Measurements from ENCODE around the gene PRKG1. TPM values are rescaled to one million over a fixed set of nuclear protein-coding genes. Genes with fewer than 3 reads are reported as not detected.

Gene PRKG1
- total RNA-seq, 1 experiment from 2014 or later, result 16.5 TPM

DNA sequence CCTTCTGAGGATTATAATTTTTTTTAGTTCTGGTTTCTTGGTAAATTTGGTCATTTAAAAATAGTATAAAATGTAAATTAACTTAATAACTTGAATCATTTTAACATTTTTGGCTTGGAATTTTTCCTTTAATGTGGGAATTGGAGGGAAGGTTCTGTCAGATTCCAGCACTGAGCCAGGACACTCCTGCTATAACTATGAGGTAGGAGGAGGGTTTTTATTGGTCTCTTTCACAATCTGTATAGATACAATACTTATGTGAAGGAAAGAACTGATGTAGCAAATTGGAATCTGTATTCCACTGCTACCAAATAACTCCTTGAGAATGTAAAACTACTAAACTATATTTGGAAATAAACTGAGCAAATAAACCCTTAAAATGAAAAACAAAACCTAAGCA lies 3.2 kb downstream of the PRKG1 start:
- ChIA-PET CTCF (no interaction called here), POLR2A (no interaction called here)
- H3K36me3 Mint-ChIP-seq, result no peaks in the 10 kb centered on the region
- peaks cover 71% of the 10 kb centered on the region for H3K4me1 Mint-ChIP-seq
- TF ChIP-seq ATF1 (CRISPR knock-in tag; IDR thresholded peaks at IDR 0.05), result no peak
- no peak for TF ChIP-seq NR1H2 (CRISPR knock-in tag; IDR thresholded peaks at IDR 0.05)
- no peak for TF ChIP-seq ZNF423 (CRISPR knock-in tag; IDR thresholded peaks at IDR 0.05)
- TF ChIP-seq USF1 (CRISPR knock-in tag; IDR thresholded peaks at IDR 0.05), result no peak
- no peak for TF ChIP-seq SMAD3 (CRISPR knock-in tag; IDR thresholded peaks at IDR 0.05; ENCODE audit: borderline replicate concordance)
- TF ChIP-seq ZNF121 (CRISPR knock-in tag; IDR thresholded peaks at IDR 0.05), result no peak
- TF ChIP-seq ZNF416 (CRISPR knock-in tag; IDR thresholded peaks at IDR 0.05), result no peak
- TF ChIP-seq RORB (CRISPR knock-in tag; IDR thresholded peaks at IDR 0.05), result no peak
- TF ChIP-seq OVOL2 (CRISPR knock-in tag; IDR thresholded peaks at IDR 0.05; ENCODE audit: borderline replicate concordance), result no peak
- ATAC-seq, result no peak
- H3K27me3 Mint-ChIP-seq (ENCODE audit: low read depth), result peaks cover 17% of the 10 kb centered on the region
- H3K27ac Mint-ChIP-seq, result peak overlapping the region; percentile 73; the same call in 1 of the 2 replicates
- no peak for DNase-seq (ENCODE audit: low spot score)
- H3K9me3 Mint-ChIP-seq, result no peaks in the 10 kb centered on the region
- no peak overlapping the region for H3K4me3 Mint-ChIP-seq

DNA sequence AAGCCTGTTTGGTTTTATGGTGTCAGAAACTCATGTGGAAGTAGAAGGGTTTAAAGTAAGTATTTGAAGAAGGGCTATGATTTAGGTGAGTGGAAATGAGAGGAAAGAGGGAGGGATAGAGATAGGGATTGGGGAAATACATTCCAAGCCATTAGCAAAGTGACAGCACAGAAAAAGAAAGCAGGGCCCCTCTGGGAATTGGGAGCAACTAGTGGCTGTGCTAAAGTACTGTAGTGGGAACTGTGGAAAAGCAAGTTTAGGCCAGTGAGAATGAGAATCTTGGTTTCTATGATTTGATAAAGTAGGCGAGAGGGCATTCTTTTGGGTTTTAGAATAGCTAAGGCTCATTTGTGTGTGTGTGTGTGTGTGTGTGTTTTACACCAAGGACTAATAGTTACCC lies 5.0 kb downstream of the PRKG1 start:
- H3K4me3 Mint-ChIP-seq, result peak overlapping the region; percentile 31; the same call in 1 of the 2 replicates
- peaks cover 14% of the 10 kb centered on the region for H3K27me3 Mint-ChIP-seq (ENCODE audit: low read depth)
- H3K9me3 Mint-ChIP-seq, result no peaks in the 10 kb centered on the region
- ChIA-PET POLR2A (no interaction called here), CTCF (no interaction called here)
- no peaks in the 10 kb centered on the region for H3K36me3 Mint-ChIP-seq
- H3K27ac Mint-ChIP-seq, result peak overlapping the region; percentile 74
- ATAC-seq (peak; percentile 8; the same call in 1 of the 2 replicates), DNase-seq (ENCODE audit: low spot score) (no peak)
- TF ChIP-seq ZNF121 (CRISPR knock-in tag; IDR thresholded peaks at IDR 0.05), result no peak
- TF ChIP-seq HMGA2 (CRISPR knock-in tag; IDR thresholded peaks at IDR 0.05), result no peak
- TF ChIP-seq USF2 (CRISPR knock-in tag; IDR thresholded peaks at IDR 0.05), result no peak
- TF ChIP-seq JAZF1 (CRISPR knock-in tag; IDR thresholded peaks at IDR 0.05), result no peak
- no peak for TF ChIP-seq SMAD4 (CRISPR knock-in tag; IDR thresholded peaks at IDR 0.05)
- TF ChIP-seq ATF1 (CRISPR knock-in tag; IDR thresholded peaks at IDR 0.05), result no peak
- TF ChIP-seq ZNF416 (CRISPR knock-in tag; IDR thresholded peaks at IDR 0.05), result 0 out of 2 replicates have a peak, but pooled peaks have one; percentile 26
- TF ChIP-seq, protein P1, sequence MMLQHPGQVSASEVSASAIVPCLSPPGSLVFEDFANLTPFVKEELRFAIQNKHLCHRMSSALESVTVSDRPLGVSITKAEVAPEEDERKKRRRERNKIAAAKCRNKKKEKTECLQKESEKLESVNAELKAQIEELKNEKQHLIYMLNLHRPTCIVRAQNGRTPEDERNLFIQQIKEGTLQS (CRISPR knock-in tag; conservative IDR thresholded peaks at IDR 0.05), result no peak
- H3K4me1 Mint-ChIP-seq, result peaks cover 79% of the 10 kb centered on the region

- H3K27ac Mint-ChIP-seq, result peak overlapping the region; percentile 74
- DNase-seq (ENCODE audit: low spot score) (no peak), ATAC-seq (peak; percentile 31)
- peaks cover 13% of the 10 kb centered on the region for H3K27me3 Mint-ChIP-seq (ENCODE audit: low read depth)
- ChIA-PET CTCF (no interaction called here), POLR2A (no interaction called here)
- H3K36me3 Mint-ChIP-seq, result no peaks in the 10 kb centered on the region
- no peaks in the 10 kb centered on the region for H3K9me3 Mint-ChIP-seq
- peak overlapping the region; percentile 31; the same call in 1 of the 2 replicates for H3K4me3 Mint-ChIP-seq
- H3K4me1 Mint-ChIP-seq, result peaks cover 79% of the 10 kb centered on the region
- no peak for TF ChIP-seq ESRRA (CRISPR knock-in tag; IDR thresholded peaks at IDR 0.05; ENCODE audit: borderline replicate concordance)
- no peak for TF ChIP-seq ELF4 (CRISPR knock-in tag; IDR thresholded peaks at IDR 0.05; ENCODE audit: low read depth)
- TF ChIP-seq NR2C2 (CRISPR knock-in tag; IDR thresholded peaks at IDR 0.05), result no peak
- TF ChIP-seq ATF1 (CRISPR knock-in tag; IDR thresholded peaks at IDR 0.05), result no peak
- no peak for TF ChIP-seq FOXP4 (CRISPR knock-in tag; IDR thresholded peaks at IDR 0.05)
- TF ChIP-seq NR1H2 (CRISPR knock-in tag; IDR thresholded peaks at IDR 0.05), result no peak
- no peak for TF ChIP-seq GTF2I (CRISPR knock-in tag; conservative IDR thresholded peaks at IDR 0.05)
- no peak for TF ChIP-seq JUN (CRISPR knock-in tag; IDR thresholded peaks at IDR 0.05)
- no peak for TF ChIP-seq ZSCAN18 (CRISPR knock-in tag; IDR thresholded peaks at IDR 0.05)
- no peak for TF ChIP-seq ZNF423 (CRISPR knock-in tag; IDR thresholded peaks at IDR 0.05)
- no peak for TF ChIP-seq ZNF121 (CRISPR knock-in tag; IDR thresholded peaks at IDR 0.05)
- TF ChIP-seq TP53 (CRISPR knock-in tag; IDR thresholded peaks at IDR 0.05), result no peak
- TF ChIP-seq IRF2 (CRISPR knock-in tag; IDR thresholded peaks at IDR 0.05; ENCODE audit: borderline replicate concordance, low read depth), result no peak
- TF ChIP-seq ZNF138 (CRISPR knock-in tag; conservative IDR thresholded peaks at IDR 0.05), result no peak
- TF ChIP-seq ERG (CRISPR knock-in tag; IDR thresholded peaks at IDR 0.05), result no peak
- no peak for TF ChIP-seq E2F5 (CRISPR knock-in tag; IDR thresholded peaks at IDR 0.05)
Observed at GRCh38 chr10:51079766-51080165, 5.5 kb downstream of the PRKG1 start.

Measured in WTC11 (cell line).